Right renal cortex interstitium (tissue), 3 donors: Measurements from ENCODE around the gene SEMA6B. TPM values are rescaled to one million over a fixed set of nuclear protein-coding genes. Genes with fewer than 3 reads are reported as not detected.
A peak's percentile ranks its signal among the peaks of the same experiment; 100 is the strongest.
"Not testable (repeated sequence)": the region's sequence is repeated elsewhere in the genome, so short reads cannot be mapped to it uniquely, and the experiment has no call there.

Experiments used
- DNase-seq, 3 donors: peaks; one replicate each; pipeline ENCODE4 v3.0.0-alpha.2; 2013; ENCODE audit warnings: low read depth in 3 of 3, low spot score in 2 of 3
- polyA plus RNA-seq, 3 donors: library from polyadenylated mRNA; unstranded; fragments of 120-200 nt; gene quantifications; one replicate each; pipeline ENCODE4 v1.2.1, GENCODE V29; 2013; ENCODE audit not compliant: insufficient read length in 3 of 3

The SEMA6B gene
- polyA plus RNA-seq, 3 donors: 1.7 to 2.7 (median 2.2) TPM

GRCh38 chr19:4553092-4553695, 6.3 kb downstream of the SEMA6B start:
- DNase-seq: no peak

- no peak for DNase-seq
These were observed 7.0 kb downstream of the SEMA6B start for GRCh38 chr19:4552525-4552819.

DNA sequence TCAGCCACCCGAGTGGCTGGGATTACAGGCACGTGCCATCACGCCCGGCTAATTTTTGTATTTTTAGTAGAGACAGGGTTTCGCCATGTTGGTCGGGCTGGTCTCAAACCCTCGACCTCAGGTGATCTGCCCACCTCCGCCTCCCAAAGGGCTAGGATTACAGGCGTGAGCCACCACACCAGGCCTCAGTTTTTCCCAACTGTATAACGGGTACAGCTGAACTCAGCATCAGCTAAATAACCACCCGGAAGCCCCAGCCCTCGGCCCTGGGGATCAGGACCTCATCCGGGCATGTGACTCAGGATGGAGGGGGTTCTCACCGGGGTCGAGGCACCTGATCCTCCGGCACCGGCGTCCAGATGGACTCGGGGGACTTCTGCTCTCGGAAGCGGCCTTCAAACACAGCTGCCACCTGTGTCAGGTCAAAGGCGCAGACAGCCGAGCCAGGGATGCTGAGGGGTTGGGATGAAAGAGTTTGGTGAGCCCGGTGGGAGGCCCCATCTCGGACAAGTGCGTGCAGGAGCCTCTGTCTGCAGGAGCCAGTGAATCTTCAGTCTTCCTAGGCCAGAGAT, 8.9 kb downstream of the SEMA6B start:
- no peak for DNase-seq

DNA sequence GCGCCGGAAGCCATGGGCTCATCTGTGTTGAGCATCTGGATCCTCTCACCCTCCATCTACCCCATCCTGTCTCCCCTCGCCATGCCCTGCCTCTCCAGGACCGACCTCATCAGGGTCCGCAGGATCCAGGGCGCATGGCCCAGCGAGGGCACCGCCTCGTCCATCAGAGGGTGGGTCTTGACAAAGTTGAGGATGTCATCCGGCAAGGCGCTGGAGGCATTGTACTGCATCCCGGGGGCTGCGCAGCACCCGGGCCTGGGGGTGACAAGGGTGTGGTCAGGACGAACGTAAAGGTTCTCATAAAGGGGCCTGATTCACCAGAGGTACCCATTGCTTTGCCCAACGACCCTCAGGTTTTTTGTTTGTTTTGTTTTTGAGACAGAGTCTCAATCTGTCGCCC, 9.5 kb downstream of the SEMA6B start:
- no peak for DNase-seq

- no peak for DNase-seq
These were observed 11.3 kb downstream of the SEMA6B start for GRCh38 chr19:4548238-4548584.

DNA sequence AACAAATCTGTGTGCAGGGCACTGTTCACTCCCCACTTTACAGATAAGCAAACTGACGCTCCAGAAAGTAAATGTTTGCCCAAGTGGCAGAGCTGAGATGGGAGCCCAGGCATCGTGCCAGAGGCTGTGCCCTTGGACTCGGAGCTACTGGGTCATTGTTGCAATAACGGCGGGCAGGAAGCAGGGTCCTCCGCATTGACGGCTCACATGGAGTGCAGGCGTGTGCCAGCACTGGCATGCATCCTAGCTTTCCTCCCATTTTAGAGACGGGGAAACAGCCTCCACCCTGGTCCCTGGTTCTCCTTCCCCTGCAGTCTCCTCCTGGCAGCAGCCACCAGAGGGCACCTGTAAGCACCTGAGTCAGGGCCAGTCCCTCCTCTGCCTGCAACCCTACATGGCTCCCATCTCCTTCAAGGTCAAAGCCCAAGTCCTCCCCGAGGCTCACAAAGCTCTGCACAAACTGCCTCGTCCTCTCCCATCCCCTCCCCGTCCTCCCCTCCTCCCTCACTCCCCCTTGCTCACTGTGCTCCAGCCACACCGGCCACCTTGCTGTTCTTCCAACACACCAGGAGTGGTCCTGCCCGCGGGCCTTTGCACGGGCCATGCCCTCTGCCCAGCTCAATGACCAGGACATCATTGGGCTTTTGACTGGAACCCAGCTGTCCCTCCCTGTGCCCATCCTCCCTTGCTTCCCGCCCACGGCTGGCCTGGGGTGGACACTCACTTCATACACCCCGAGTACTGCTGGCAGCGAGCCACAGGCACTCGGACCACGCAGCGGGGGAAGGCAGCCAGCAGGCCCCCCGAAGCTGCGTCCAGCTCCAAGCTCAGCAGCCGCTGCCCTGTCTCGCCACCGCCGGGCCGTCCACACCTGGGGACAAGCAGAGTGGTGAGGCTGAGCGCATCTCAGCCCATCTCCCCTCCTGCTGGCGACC, 11.9 kb downstream of the SEMA6B start:
- no peak for DNase-seq

- DNase-seq: no peak
These were observed 15.4 kb downstream of the SEMA6B start for GRCh38 chr19:4543842-4544647.

GRCh38 chr19:4542896-4543841, 16.3 kb downstream of the SEMA6B start:
- no peak for DNase-seq

DNA sequence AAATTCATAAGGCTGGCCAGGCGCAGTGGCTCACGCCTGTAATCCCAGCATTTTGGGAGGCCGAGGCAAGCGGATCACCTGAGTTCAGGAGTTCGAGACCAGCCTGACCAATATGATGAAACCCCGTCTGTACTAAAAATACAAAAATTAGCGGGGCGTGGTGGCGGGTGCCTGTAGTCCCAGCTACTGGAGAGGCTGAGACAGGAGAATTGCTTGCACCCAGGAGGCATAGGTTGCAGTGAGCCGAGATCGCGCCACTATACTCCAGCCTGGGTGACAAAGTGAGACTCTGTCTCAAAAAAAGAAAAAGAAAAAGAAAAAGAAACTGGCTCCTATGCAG, 17.7 kb downstream of the SEMA6B start:
- DNase-seq: not testable (repeated sequence)

DNA sequence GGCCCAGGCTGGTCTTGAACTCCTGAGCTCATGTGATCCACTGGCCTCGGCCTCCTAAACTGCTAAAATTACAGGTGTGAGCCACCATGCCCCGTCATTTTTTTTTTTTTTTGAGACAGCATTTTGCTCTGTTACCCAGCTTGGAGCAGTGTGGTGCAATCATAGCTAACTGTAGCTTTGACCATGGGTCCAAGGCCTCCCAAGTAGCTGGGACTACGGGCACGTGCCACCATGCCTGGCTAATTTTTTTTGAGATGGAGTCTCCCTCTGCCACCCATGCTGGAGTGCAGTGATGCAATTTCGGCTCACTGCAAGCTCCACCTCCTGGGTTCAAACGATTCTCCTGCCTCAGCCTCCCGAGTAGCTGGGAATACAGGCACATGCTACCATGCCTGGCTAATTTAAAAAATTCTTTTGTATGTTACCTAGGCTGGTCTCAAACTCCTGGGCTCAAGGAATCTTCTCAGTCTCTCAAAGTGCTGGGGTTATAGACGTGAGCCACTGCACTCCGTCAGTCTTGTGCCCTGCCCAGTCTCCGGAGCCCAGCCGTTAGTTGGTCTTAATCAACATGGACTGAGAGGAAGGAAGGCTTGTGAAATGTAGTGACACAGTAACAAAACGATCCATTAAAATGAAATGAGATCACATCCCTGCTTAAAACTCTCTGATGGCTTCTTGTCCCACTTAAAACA, 18.2 kb downstream of the SEMA6B start:
- DNase-seq: no peak

DNA sequence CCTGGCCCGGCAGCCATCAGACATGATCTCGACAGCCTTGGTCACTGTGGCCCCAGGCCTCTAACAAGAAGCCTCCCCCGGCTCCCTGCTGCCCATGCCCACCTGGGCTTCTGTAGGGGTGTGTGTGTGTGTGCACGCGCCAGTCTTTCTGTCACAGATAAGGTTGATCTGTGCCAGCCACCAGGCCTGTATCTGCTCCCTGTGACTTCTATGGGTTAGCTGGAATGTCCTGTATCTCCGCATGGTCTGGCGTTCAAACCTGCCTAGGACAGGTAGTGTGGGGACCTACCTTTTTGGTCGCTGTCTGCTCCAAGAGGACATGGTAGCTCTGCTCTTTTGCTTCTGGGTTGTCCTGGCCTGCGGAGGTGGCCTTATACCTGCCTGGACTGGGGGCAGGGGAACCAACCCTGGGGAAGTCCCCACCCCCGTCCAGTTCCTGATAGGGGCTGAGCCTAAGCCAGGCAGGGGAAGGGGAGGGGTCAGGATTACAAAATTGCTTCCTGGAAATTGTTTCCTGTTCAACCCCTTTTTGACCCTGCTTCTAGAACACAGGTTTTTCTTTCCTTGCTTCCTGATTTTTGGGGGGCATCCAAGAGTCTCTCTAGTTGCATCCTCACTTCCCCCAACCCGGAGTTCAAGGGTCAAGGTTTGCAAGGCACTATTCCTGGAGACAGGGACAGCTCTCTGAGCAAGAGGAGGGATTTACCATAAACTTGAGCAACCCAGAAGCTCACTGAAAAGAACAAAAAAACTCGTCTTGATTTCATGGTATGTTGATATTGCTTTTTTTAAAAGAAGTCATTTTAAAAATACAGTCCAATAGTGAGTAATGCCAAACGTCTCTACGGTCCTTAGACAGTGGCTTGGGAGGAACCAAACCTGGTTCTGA, 19.5 kb downstream of the SEMA6B start, which contains the start of gene LRG1:
Gene LRG1 (minus strand): TSS at position 344 of the 889 bp plus-strand sequence. CDS start 23 bp downstream, at position 321.
- no peak for DNase-seq

DNA sequence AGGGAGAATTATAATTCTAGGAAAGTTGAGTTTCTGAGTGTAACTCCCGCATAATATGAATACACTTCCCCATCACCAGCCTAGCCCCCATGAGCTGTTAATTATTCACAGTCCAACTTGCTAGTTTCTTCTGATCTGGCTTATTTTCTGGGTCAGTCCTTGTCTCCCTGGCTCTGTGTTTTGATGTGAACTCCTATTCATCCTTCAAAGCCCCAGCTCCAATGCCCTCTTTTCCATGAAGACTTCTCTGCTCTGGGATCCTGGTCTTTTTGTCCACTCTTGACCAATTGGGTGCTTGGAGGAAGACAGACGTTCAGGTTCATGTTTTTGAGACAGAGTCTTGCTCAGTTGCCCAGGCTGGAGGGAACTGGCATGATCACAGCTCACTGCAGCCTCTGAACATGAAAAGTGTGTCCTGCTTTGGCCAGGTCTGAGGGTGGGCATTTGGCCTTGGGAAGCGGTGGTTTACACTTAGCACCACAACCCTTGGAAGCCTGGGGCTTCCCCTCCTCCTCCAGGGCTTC, 20.3 kb downstream of the SEMA6B start:
- DNase-seq: no peak

DNA sequence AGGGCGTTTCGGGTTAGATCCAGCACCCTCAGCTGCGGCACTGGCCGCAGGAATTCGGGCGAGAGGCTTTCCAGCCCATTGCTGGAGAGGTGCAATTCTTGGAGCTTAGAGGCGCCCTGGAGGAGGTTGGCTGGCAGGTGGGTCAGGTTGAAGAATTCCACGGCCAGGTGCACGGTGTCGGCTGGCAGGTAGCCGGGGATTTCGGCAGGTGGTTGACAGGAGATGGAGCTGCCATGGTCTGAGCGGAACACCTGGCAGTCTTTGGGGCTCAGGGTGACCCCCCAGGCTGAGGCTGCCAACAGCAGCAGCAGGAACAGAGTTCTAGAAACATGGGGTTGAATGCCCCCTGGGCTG, 20.9 kb downstream of the SEMA6B start:
- no peak for DNase-seq

DNA sequence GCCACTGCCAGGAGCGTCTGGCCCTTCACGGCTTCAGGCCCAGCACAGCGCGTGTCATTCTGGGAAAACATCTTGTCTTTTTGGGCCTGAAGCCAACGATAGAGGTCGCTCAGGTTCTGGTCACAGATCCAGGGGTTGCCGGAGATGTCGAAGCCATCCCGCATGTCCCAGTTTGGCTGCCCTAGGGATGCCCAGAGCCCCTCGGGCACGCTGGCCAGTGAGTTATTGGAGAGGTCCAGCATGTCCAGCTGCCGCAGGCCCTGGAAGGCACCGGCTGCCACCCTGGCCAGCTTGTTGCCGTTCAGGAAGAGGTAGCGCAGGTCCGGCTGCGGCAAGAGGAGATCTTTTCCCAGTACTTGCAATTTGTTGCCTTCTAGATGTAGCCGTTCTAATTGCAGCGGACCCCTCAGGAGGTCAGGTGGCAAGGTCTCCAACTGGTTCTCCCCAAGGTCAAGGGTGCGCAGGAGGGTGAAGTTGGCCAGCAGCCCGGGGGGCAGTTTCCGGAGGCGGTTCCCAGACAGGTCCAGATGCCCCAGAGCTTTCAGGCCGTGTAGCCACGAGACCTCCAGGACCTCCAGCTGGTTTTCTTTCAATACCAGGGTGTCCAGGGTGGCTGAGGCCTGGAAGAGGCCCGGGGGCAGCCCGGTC, 21.4 kb downstream of the SEMA6B start:
- DNase-seq: no peak

DNA sequence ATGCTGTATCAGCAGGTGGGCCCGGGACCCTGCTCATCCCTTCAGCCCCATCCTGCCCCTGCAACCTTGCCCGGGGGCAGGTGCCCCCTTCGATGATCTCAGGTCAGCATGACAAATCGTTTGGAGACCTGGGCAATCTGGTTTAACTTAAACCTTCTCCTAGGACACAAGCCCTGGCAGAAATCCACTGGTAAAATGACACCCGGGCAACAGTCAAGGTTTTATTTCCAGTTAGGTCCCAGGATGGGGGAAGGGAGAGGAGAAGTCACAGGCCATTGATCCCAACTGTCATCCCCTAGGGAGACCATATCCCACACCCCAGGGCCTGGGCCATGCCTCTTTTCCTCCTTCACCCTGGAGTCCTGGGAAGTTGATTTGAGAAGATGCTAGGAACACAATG, 22.7 kb downstream of the SEMA6B start:
- no peak for DNase-seq

DNA sequence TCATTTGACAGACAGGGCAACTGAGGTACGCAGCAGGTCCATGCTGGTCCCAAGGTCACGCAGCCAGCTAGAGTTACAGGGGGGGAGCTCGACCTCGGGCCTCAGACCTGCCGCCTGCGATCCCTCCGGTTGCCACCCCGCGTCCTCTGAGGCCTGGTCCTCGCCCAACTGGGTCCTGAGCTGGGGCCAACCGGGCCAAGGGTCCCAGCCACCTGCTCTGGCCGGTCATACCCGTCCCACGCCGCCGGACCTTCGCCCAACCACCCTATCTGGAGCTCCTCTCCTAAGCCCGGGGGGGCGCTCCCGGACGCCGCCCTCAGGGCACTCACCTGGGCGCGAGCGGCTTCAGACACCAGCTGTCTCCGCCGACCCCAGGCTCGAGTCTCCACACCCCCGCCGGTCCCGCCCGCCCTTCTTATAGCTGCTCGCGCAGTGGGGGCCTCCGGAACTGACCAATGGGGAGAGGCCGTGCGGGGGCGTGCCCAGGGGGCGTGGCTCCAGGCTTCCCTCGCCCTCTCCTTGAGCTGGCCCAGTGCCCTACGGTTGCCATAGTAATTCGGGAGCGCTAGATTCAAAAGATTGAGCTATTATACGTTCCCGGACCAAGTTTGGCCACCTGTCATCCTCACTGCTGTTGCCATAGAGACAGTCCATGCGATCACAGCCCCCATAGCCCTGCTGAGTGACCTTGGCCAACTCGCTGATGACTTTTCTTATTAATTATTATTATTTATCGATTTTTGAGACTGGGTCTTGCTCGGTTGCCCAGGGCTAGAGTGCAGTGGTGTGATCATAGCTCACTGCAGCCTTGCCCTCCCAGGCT, 24.4 kb downstream of the SEMA6B start, which contains the start of gene PLIN5:
Gene PLIN5 (minus strand): TSS at position 389 of the 823 bp plus-strand sequence. CDS start 1,150 bp downstream, outside the sequence.
- DNase-seq: peak; percentile 48 to 67 (median 62)
